HG02870 (cell line): Measurements from ENCODE around the gene SPACA6.
"Not testable (repeated sequence)": the region's sequence is repeated elsewhere in the genome, so short reads cannot be mapped to it uniquely, and the experiment has no call there.

Experiments used
- ATAC-seq: cut with Tn5 transposase; IDR thresholded peaks from one replicate; pipeline ENCODE4 v1.9.1; 2021; ENCODE audit warnings: mild to moderate bottlenecking, moderate library complexity; ENCODE audit not compliant: unreplicated experiment

The SPACA6 gene, protein sequence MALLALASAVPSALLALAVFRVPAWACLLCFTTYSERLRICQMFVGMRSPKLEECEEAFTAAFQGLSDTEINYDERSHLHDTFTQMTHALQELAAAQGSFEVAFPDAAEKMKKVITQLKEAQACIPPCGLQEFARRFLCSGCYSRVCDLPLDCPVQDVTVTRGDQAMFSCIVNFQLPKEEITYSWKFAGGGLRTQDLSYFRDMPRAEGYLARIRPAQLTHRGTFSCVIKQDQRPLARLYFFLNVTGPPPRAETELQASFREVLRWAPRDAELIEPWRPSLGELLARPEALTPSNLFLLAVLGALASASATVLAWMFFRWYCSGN

DNA sequence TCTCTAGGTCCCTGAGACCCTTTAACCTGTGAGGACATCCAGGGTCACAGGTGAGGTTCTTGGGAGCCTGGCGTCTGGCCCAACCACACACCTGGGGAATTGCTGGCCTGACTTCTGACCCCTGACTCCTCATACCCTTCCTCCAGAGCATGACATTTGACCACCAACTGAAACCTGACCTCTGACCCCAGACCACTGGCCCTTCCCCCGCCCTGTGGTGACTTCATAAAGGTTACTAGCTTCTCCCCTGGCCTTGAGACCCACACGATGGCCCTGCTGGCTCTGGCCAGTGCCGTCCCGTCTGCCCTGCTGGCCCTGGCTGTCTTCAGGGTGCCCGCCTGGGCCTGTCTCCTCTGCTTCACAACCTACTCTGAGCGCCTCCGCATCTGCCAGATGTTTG, at the start of gene SPACA6:
TSS of gene SPACA6 (plus strand) at position 71 of the 400 bp plus-strand sequence. CDS start at position 268, 197 bp downstream.
- no peak for ATAC-seq

DNA sequence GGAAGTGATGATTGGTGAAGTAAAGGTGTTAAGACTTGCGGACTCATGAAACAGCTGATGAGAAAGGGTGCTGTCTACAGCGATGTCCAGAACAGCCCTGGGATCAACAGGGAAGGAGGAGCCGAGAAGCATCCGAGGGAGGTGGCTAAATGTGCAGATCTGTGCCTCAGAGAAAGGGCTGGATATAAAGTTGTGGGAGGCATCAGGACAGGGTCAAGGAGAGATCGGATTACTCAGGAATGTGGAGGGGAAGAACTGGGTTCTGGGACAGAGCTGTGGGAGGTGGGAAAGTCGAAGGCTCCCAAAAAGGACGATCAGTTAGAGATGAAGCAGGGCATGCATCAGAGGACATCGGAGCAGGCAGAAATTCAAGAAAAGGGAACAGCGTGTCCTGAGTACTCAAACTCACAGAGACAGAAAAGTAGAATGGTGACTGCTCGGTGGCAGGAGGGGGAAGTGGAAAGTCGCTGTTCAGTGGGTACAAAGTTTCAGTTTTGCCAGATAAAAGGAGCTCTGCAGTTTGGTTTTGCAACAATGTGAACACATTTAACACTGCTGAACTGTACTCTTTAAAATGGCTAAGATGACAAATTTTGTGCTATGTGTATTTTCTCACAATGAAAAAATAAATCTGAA, 48.4 kb upstream of the SPACA6 start:
- ATAC-seq = no peak

DNA sequence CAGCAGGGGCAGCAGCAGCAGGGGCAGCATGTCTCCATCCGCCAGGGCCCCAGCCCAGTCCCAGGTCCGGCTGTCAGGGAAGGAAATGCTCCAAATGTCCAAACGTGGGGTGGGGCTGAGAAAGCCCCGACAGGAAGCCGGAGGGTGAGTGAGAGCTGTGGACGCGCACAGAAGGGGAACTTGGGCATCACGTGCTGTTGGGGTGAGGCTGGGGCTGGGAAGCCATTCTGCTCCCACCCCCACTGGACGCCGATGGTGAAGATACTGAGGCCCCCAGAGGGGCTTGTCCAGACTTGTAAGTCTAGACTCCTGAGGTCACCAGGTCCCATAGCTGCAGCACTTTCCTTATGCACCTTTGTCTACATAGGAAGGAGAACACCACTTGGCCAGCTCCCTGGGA, 46.4 kb upstream of the SPACA6 start, which contains the start of gene SIGLEC14:
TSS of gene SIGLEC14 (minus strand) at position 96 of the 400 bp plus-strand sequence. CDS start at position 30, 66 bp downstream.
- not testable (repeated sequence) for ATAC-seq

DNA sequence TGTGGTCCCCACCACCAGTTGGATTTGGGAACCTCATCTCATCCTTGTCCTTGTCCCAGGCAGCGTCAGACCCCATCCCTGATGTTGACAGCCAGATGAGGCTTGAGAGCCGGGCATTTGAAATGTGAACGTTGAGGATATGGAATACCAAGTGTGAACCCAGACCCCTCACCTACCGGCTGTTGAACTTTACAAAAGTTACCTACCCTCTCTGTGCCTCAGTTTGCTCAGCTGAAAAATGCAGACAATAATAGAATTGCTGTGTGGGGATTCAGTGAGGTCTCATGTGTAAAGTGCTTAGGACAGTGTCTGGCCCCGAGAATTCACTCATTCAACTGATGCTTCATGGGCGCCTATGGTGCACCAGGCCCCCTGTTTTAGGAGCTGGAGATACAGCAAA, 45.8 kb upstream of the SPACA6 start:
- ATAC-seq = no peak

DNA sequence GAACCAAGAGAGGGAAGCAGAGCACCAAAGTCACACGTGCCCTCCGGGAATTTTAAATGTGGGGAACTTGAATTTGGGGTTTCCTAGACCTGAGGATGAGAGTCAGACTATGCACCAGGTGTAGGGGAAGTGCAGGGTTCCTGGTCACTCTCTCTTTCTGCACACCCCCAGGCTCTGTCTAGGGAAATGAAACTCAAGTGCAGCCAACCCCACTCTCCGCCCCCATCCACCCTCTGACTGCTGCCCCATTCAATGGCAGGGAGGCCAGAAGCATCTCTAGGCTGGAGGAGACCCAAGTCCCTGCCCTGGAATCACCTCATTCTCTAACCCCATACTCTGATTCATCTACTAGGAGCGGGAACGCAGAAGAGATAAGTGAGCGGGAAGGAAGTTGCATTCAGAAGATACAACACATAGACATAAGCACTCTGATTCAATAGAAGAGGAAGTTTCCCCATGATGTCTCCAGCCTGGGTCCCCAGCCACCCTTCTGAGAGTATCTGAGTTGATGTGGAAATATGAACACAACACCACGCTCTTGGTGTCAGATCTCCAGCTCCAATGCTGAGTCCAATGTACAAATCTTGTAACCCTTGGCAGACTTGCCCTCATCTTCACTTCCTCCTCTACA, 41.8 kb upstream of the SPACA6 start:
- ATAC-seq = no peak

DNA sequence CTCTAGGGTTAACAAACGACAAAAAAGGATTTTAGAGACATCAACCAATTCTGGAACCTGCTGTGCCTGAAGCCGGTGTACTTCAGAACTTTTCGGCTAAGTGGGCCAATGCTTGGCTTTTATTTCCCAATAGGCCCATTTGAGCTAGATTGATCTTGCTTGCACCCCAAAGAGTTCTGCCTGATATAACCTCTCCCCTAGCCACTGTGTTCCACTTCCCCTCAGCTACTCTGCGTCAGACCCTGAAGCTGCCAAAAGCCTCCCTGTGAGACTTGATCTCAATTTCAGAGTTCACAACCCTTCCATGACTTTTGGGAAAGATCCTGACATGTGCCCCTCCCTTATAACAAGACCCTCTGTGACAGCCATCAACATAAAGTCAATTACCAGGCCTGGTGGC, 40.9 kb upstream of the SPACA6 start:
- ATAC-seq = no peak

DNA sequence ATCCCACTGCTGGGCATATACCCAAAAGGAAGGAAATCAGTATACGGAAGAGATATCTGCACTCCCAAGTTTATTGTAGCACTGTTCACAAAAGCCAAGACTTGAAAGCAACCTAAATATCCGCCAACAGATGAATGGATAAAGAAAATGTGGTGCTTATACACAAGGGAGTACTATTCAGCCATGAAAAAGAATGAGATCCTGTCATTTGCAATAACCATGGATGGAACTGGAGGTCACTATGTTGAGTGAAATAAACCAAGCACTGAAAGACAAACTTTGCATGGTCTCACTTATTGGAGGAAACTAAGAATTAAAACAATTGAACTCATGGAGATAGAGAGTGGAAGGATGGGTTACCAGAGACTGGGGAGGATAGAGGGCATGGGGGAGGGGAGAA, 40.0 kb upstream of the SPACA6 start:
- ATAC-seq = no peak

DNA sequence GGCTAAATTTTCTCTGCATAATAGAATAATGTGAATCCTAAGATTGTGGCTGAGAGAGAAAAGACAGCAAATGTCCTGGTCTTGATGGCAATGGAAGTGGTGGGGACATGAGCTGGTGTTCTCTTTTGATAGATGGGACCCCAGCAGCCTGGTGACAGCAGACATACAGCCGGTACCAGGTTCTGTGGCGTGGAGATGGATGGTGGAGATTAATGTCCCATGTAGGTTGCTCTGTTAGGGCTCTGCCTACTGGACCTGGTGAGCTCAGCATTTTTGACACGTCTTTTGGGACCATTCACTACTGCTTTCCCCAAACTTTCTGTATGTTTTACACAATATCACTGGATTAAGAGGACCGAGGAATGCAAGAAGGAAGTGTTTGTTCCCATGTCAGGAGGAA, 38.3 kb upstream of the SPACA6 start:
- no peak for ATAC-seq

DNA sequence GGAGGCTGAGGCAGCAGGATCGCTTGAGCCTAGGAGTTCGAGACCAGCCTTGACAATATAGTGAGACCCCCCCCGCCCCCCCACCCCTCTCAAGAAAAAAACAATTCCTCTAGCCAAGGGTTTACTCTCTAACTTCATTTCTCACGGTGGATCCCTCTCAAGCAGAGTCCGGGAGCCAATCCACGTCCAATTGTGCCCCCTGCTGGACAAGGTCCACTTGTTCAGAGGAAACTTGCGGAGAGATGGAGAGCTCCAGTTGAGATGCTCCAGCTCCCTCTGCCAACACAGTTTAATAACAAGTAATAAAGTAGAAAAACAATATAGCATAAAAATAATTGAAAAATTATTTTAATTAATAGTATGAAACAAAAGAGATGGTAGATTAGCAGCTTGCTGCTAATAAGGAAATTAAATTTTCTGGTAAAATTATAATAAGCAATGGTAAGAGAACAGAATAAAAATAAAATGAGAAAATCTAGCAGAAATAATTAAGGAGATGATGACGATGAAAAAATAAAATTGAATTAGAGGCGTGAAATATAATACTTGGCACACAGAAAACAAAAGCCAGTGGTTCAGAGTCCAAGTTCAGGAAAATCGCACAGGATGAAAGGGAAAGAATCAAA, 32.0 kb upstream of the SPACA6 start:
- ATAC-seq = no peak

DNA sequence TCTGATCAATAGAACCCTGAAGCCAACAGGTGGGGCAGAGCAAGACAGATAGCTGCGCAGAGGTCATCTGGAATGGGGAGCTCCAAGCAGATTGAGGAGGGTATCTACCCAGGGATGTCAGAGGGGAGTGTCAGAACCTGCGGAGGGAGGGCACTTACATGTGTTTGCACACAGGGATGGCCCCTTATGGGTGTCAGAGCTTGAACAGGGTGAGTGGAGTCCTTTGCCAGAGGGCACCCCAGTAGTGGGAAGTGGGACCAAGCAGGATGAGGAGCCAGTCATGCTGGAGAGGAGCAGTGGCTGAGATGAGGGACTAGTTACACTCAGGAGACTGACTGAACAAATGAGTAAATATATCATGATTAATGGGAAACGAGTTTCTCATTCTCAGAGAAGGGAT, 29.5 kb upstream of the SPACA6 start:
- no peak for ATAC-seq

DNA sequence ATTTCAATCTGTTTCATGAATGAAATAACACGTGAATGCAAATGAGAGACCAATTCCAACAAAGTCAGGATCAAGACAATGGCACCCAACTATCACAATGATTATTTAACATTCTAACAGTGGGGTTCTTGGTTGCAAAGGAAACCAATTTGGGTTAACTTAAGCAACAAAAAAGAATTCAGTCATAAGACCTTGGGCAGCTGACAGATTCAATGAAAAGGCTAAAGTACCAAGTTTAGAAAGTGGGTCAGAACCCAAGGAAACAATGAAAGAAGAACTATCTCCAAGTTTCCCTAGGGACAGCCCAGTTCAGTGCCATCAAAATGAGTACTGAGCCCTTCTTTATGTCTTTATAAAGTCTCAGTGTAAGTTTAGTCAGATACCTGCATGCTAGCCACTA, 29.0 kb upstream of the SPACA6 start:
- ATAC-seq = no peak

DNA sequence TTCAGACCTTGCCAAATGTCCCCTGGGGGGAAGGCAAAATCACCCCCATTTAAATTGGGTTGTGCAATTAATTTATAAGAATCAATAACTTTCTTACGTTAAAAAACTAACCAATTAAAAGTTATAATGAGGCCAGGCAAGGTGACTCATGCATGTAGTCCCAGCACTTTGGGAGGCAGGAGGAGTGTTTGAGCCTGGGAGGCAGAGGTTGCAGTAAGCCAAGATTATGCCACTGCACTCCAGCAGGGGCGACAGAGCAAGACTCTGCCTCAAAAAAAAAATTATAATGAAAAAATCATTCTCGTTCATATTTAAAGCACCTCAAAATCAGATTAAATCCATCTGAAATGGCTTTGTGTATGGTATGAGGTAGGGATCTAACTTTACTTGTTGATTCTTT, 28.1 kb upstream of the SPACA6 start:
- no peak for ATAC-seq

DNA sequence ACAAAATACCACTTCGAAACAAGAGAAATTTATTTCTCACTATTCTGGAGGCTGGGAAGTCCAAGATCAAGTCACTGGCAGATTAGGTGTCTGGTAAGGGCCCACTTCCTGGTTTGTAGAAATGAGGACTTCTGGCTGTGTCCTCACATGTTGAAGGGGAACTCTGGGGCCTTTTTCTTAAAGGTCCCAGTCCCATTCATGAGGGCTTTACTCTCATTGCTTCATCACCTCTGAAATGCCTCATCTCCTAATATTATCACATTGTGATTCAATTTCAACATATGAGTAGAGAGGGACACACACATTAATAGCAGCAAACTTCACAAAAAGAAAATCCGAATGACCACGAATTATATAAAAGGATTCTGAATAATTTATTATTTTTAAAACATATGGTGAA, 24.9 kb upstream of the SPACA6 start:
- no peak for ATAC-seq

DNA sequence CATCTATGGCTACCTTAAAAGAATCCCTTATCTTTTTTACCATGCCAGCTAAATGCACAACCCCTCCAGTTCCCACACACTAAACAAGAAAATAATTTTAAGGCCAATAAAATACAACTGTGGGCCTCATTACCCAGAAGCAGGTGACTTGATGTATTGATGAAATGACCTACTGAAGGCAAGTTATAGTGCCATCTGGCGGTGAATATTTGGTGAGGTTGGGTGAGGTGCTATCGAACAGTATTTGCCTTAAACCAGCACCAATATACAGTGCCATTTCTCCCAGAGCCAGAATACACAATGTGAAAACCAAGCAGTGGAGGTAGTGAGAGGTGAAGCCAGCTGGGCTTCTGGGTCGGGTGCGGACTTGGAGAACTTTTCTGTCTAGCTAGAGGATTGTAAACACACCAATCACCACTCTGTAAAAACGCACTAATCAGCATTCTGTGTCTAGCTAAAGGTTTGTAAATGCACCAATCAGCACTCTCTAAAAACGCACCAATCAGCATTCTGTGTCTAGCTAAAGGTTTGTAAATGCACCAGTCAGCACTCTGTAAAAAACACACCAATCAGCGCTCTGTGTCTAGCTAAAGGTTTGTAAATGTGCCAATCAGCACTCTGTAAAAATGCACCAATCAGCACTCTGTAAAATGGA, 17.1 kb upstream of the SPACA6 start:
- ATAC-seq = not testable (repeated sequence)

DNA sequence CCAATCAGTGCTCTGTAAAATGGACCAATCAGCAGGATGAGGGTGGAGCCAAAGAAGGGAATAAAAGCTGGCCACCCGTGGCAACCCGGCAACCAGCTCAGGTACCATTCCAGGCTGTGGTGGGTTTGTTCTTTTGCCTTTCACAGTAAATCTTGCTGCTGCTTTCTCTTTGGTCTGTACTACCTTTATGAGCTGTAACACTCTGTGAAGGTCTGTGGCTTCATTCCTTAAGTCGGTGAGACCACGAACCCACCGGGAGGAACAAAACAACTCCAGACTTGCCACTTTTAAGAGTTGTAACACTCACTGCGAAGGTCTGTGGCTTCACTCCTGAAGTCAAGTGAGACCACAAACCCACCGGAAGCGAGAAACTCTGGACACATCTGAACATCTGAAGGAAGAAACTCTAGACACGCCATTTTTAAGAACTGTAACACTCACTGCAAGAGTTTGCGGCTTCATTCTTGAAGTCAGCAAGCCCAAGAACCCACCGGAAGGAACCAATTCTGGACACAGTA, 16.5 kb upstream of the SPACA6 start:
- ATAC-seq = no peak

DNA sequence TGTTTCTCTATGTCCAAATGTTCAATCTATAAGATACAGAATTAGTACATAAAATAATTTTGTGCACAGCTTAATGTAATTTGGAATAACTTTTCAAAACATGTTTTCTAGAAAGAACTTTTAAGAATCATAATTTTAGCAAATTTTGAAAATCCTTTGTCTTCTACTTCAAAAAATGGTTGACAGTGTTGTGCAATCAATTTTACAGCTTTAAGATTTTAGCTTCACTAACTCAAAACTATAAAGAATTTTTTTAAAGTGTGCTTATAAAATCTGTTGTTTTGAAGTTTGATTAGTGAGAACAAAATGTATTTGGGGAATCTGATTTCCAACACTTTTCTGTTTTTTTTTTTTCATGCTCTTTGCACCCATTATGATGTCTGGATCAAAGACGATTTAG, 12.7 kb upstream of the SPACA6 start:
- no peak for ATAC-seq

DNA sequence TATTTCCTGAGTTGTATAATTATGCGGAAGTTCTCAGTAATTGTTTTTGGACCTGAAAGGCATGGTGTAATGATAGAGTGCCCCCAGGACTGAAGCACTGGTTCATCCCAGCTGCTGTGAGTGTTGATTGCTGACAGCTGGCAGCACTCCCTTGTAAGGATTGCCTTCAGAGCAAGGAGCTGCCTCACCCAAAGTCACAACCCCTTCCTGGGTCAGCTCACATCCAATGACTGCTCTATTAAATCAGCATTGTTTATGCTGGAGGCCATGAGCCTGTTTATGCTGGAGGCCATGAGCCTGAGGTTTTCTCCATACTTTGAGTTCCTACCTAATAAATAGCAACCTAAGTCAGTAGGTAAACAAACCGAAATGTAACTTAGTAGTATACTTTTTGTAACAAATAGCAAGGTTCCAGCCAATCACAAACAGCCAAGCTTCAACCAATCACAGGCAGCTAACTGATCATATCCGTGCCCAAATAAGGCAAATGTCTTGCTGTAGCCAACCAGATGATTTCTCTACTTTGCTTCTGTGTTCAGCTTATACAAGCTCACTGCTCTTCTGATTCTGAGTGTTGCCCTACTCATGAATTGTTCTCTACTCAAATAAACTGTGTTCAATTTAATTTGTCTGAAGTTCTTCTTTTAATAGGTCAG, 11.7 kb upstream of the SPACA6 start:
- ATAC-seq = no peak

DNA sequence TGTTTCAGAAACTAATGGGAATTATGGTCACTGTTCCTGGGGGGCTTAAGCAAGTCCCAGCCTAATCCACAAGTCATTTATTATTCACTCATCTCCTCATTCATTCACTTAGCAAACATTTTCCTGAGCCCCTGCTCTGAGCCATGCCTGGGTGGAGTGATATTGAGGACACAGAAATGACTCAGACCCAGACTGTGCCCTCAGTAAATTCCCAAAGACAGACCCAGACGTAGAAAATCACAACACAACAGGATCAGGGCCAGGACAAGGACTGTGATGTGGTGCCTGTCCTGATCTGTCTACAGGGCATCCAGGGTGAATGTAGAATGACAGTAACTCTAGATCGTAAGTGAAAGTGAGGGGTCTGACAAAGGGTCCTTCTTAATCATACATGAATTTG, 7.0 kb upstream of the SPACA6 start:
- ATAC-seq = no peak

DNA sequence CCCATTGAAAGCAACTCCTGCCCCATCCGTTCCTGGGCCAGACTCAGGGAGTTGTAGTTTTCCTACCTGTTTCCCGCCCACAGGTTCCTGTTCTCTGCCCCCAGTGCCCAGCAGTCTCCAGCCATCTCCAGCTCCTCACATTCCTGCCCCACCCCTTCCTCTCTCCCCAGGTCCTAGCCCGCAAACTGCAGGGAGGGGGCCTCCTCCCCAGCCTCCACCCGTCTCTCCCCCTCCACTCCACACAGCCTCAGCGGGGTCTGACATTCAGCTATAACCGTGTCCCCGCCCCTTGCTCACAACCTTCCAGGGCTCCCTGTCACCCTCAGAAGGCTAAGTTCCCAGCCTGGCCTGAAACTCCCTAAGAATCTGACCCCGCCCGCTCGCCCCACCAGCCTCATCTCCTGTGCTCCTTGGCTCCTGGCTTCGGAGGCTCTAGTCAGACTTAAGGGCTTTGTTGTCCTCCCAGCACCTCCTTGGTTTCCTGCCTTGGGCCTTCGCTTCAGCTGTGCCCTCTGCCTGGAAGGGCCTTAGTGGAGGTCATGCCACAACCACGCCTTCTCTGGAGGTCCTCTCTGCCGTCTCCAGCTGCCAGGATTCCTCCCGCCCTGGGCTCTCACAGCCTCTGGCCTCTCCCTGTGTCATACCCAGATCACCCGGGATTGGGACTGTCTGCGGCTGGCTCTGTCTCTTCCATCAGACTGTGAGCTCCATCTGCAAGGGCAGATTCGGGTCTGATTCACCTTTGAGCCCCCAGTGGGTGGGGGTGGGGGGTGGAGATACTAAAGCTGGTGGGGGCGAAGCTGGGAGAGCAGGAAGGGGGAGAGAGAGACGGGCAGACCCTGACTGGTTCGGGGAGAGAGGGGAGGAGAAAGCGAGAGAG, 5.1 kb upstream of the SPACA6 start:
- ATAC-seq = no peak
